HG02798 (cell line): ENCODE measurements around the gene GALNT18.

ENCODE experiments used
- ATAC-seq: cut with Tn5 transposase; IDR thresholded peaks from one replicate; pipeline ENCODE4 v1.9.1; 2021; ENCODE audit warnings: mild to moderate bottlenecking; ENCODE audit not compliant: unreplicated experiment, poor library complexity

Gene GALNT18

DNA sequence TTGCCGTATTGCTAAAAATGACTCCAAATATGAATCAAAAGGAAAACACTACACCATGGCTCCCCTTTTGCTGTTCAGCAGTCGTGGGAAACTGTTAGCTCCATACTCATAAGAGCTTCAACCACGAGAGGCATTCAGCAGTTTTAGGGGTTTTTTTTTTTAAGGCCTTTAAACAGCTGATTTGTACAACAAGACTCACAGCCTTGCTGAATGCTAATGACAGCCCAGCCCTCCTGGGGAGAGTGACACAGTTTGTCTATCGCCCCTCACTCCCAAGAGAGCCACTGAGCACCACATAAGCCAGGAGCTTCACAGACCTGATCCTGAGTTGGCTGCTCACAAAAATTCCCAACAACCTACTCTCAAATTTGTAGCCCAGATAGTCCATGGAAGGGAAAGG lies 32.4 kb downstream of the GALNT18 start:
- no peak for ATAC-seq

DNA sequence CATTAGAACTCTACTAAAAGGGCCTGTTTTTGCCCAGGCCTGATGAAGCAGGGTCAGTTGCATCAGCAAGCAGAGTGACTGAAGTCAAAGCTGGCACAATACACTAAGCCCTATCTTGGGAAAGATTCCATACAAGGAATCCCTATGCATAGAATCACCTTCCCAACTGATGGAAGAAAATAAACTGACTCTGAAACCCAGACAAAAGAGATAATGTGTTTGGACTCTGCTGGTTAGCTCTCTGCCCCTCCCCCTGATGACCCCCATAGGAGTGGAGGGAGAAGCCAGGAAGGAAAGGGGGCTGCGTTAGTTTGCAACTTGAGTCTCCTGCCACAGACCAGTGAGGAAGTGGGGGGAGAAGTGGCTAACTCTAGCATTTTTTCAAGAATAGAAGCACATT lies 32.9 kb downstream of the GALNT18 start:
- no peak for ATAC-seq

GRCh38 chr11:11588243-11588642 lies 33.6 kb downstream of the GALNT18 start:
- no peak for ATAC-seq

DNA sequence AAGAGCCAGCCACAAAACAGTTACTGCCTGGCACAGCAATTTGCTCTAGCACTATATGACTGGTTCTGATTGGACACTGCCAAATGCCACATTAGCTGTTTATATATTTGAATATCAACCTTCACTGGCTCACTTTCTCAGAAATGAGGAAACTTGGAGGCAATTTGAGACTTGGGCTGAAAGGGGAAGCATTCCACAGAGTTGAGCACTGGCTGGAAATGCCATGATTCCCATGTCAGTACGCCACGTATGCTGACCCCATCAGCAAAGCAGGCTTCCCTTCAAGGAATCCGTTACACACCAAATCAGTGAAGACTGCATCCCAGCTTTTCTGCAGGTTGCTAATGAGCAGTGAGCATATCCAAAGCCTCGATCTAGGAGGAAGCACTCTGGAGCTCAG lies 34.7 kb downstream of the GALNT18 start:
- ATAC-seq = no peak

- no peak for ATAC-seq
Observed at GRCh38 chr11:11586465-11586864, 35.3 kb downstream of the GALNT18 start.

DNA sequence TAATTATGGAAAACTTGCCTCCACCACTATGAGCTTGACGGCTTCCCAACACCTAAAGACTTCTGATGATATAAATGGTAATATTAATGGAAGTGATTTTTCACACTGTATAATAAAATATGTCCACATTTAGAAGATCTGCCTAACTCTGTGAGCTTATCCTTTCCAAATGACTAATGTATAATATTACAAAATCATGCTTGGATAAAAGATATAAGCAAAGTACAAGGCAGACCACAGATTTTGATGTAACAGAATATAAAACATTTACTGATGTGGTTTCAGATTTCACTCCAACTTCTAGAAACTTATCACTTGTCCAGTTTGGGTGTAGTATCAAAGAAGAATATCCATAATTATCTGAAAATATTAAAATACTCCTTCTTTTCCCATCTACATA lies 36.9 kb downstream of the GALNT18 start:
- no peak for ATAC-seq

DNA sequence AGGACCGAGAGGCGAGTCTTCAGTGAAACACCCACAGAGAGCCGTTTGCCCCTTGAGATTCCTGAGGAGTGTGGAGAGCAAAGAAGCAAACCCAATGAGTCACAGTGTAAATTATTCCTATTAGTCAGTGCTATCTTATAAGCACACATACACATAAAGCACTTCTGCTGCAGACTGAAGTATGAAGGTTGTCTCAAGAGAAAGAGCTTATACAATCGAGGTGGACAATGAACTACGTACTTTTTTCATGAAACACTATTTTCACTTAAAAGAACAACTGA lies 37.3 kb downstream of the GALNT18 start:
- ATAC-seq = no peak

DNA sequence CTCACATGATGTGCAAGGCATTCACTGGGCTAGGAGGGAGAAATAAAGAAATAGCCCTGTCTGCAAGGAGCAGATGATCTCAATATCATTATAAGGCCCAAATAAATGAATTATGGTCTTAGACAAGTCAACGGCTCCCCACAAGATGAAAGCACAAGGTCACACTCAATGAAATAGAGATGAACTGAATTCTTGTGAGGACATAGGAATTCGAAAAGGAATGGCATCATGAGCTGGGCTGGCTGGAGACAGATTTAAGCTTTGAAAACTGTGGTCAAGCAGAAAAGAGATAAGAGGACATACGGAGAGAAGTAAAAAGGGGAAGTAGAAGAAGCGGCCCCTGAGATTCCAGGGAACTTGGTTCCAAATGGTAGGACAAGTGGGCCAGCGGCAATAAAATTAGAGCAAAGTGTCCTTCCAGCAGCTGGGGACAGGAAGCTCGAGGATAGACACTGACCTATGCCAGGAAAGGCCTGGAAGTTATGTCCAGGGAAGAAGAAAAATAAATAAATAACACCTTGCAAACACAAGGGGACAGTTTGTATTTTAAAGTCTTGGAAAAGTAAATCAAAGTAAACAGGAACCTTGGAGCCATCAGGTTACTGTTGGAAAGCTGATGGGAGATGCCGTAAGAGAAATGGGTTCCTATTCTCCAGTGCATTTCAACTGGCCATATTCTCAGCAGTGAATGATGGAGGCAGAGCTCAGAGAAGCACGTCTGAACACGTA lies 37.8 kb downstream of the GALNT18 start:
- ATAC-seq = no peak

- ATAC-seq = no peak
Observed at GRCh38 chr11:11582011-11582701, 39.6 kb downstream of the GALNT18 start.

DNA sequence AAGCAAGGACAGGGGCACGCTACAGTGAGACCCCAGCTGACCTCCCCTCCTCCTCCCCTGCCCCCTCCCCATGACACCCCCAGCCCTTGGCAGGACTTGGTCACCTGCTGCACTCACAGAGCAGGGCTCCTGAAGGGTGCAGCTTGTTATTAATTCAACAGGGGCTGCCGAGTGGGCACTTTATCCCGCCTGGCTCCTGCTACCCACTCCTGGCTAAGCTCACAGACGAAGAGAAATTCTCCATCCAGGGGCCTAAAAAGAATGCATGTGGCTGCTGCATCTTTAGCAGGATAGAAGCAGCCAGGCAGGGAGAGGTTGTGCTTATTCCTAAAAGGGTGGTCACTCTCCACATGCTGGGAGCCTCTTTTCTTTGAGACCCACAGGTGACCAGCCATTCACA lies 40.3 kb downstream of the GALNT18 start:
- ATAC-seq = no peak

- no peak for ATAC-seq
Observed at GRCh38 chr11:11580841-11581411, 40.9 kb downstream of the GALNT18 start.

GRCh38 chr11:11580012-11580411 lies 41.8 kb downstream of the GALNT18 start:
- no peak for ATAC-seq

GRCh38 chr11:11579012-11579988 lies 42.5 kb downstream of the GALNT18 start:
- ATAC-seq = no peak

GRCh38 chr11:11577932-11578911 lies 43.6 kb downstream of the GALNT18 start:
- no peak for ATAC-seq

- ATAC-seq = no peak
Observed at GRCh38 chr11:11577251-11577855, 44.5 kb downstream of the GALNT18 start.

DNA sequence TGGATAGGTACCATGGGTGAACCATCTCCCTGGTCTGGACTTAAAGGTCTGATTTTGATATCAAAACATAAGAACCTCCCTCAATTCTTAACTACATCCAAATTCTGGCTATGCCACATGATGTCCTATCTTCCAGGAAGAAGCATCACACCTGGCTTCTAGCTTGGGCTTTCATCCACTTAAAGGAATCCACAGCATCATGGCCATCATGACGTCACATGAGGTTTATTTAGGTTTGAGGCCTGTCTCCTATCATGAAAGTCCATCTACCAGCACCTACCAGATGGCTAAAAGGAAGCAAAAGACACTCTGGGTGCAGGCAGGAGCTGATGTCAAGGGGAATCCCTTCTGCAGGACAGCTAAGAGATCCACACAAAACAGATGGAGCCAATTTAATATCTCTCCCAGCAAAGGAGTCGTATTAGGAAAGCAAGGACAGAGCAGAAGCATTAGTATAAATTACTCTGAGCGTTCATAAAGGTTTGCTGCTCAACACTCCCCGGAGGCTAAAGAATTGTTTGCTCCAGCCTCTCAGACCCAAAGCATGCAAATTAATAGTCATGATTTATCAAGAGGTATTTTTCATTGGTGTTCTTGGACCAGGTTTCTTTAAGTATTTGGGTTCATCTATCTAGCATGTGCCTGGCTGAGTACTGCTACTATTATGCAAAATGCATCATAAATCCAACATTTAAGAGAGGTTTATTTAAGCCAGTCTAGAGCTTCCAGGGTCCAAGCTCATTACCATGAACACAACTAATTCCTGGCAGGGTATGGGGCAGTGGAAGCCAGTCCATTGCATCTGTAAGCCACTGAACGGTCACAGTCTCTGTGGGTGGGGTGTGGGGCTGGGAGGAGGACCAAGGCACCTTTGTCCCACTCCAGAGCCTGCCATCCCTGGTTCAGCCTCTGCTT lies 47.2 kb downstream of the GALNT18 start:
- no peak for ATAC-seq

DNA sequence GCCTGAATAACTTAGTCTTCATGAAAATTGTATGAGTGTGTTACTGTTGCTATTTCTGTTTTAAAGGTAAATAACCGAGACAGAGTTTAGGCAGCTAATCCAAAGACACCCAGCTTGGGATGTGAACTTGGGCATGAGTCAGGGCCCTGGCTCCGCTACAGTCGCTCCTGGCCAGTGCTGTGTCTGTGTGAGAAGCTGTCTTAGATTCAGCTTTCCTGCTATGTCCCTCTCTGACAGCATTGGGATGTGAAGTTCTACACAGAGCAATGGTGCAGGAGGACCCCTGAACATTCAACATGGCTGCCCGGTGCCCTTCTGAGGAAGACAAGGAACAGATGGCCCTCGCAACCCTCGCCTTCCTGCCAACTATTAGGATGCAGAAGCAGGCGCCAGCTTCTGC lies 49.4 kb downstream of the GALNT18 start:
- no peak for ATAC-seq

- no peak for ATAC-seq
Observed at GRCh38 chr11:11571893-11572292, 49.9 kb downstream of the GALNT18 start.
